Measurements from ENCODE around the gene DISC1. TPM values are rescaled to one million over a fixed set of nuclear protein-coding genes. Genes with fewer than 3 reads are reported as not detected.
"Not testable (repeated sequence)": the region's sequence is repeated elsewhere in the genome, so short reads cannot be mapped to it uniquely, and the experiment has no call there.

The DISC1 gene
- total and polyA plus RNA-seq, 2 donors (not counting 3 experiments of a cell fraction or from before 2014, with no cell fraction given): 3.3 to 14.7 TPM

GRCh38 chr1:231903586-231904081 is 277.0 kb downstream of the DISC1 start:
- dilution Hi-C loops (cut with MboI; ENCODE audit: extremely low pct_ligation_motif_present, low sequenced_read_pairs): no loop called here
- FAIRE-seq: no peak
- no peaks in the 10 kb centered on the region for H3K36me3 ChIP-seq (ENCODE audit: control insufficient read depth in 2 of 2, extremely low read depth in 1 of 2, insufficient read depth in 2 of 2, low read length in 2 of 2)
- ChIA-PET POLR2A (no interaction called here), CTCF (no interaction called here)
- H3K4me2 ChIP-seq (ENCODE audit: insufficient read depth, low read length): no peak overlapping the region
- DNase-seq (ENCODE audit: low read depth, low spot score): no peak
- no peak overlapping the region for H3K4me3 ChIP-seq (replicated peaks in 1 of 3; ENCODE audit: insufficient read depth in 1 of 3, low read depth in 1 of 3, low read length in 3 of 3)
- no peaks in the 10 kb centered on the region for H3K4me1 ChIP-seq (ENCODE audit: control insufficient read depth, extremely low read depth, insufficient read depth, low read length)
- no peaks in the 10 kb centered on the region for H3K9me1 ChIP-seq (replicated peaks; ENCODE audit: control insufficient read depth, extremely low read depth, insufficient read depth, low read length)
- intact Hi-C loops (cut with micrococcal nuclease): no loop called here
- no peak overlapping the region for H3K9ac ChIP-seq (replicated peaks; ENCODE audit: extremely low read depth, insufficient read depth, low read length)
- no peaks in the 10 kb centered on the region for H3K79me2 ChIP-seq (ENCODE audit: control insufficient read depth, insufficient read depth, low read length)
- no peak overlapping the region for H2AFZ ChIP-seq (ENCODE audit: low read depth, low read length)
- no TSS peak for BruUV-seq (replicated peaks)
- H3K27ac ChIP-seq (ENCODE audit: insufficient read depth, low read depth, low read length): no peak overlapping the region
- H4K20me1 ChIP-seq (replicated peaks; ENCODE audit: control insufficient read depth, extremely low read depth, insufficient read depth, low read length): no peaks in the 10 kb centered on the region
- TF ChIP-seq JUN (IDR thresholded peaks at IDR 0.05; ENCODE audit: borderline replicate concordance, insufficient read depth, insufficient read length, low read depth): no peak
- no peak for TF ChIP-seq MYC (IDR thresholded peaks at IDR 0.05; ENCODE audit: low read depth, low read length)
- TF ChIP-seq POLR2A (IDR thresholded peaks at IDR 0.05; ENCODE audit: low read depth, low read length): no peak
- no peak for TF ChIP-seq MAX (IDR thresholded peaks at IDR 0.05; ENCODE audit: insufficient read depth, insufficient read length)
- TF ChIP-seq POLR2AphosphoS5 (IDR thresholded peaks at IDR 0.05; ENCODE audit: insufficient read depth, low read depth, low read length): no peak
- TF ChIP-seq EZH2 (IDR thresholded peaks at IDR 0.05; ENCODE audit: borderline replicate concordance, low read depth, low read length, severe bottlenecking): no peak
- no peaks in the 10 kb centered on the region for H3K9me3 ChIP-seq (replicated peaks; ENCODE audit: control insufficient read depth, insufficient read depth, low read length)
- H3K27me3 ChIP-seq (ENCODE audit: control insufficient read depth in 2 of 2, insufficient read depth in 2 of 2, low read length in 2 of 2): no peaks in the 10 kb centered on the region

- FAIRE-seq; H3K79me2 ChIP-seq (ENCODE audit: control insufficient read depth, insufficient read depth, low read length); H3K9ac ChIP-seq (replicated peaks; ENCODE audit: extremely low read depth, insufficient read depth, low read length); H3K9me1 ChIP-seq (replicated peaks; ENCODE audit: control insufficient read depth, extremely low read depth, insufficient read depth, low read length); DNase-seq (ENCODE audit: low read depth, low spot score); intact Hi-C loops (cut with micrococcal nuclease); H3K4me3 ChIP-seq (replicated peaks in 1 of 3; ENCODE audit: insufficient read depth in 1 of 3, low read depth in 1 of 3, low read length in 3 of 3); H3K9me3 ChIP-seq (replicated peaks; ENCODE audit: control insufficient read depth, insufficient read depth, low read length); H3K27me3 ChIP-seq (ENCODE audit: control insufficient read depth in 2 of 2, insufficient read depth in 2 of 2, low read length in 2 of 2); dilution Hi-C loops (cut with MboI; ENCODE audit: extremely low pct_ligation_motif_present, low sequenced_read_pairs); H3K36me3 ChIP-seq (ENCODE audit: control insufficient read depth in 2 of 2, extremely low read depth in 1 of 2, insufficient read depth in 2 of 2, low read length in 2 of 2); H3K27ac ChIP-seq (ENCODE audit: insufficient read depth, low read depth, low read length); H3K4me1 ChIP-seq (ENCODE audit: control insufficient read depth, extremely low read depth, insufficient read depth, low read length); BruUV-seq (replicated peaks); POLR2A ChIA-PET; H4K20me1 ChIP-seq (replicated peaks; ENCODE audit: control insufficient read depth, extremely low read depth, insufficient read depth, low read length); H2AFZ ChIP-seq (ENCODE audit: low read depth, low read length); CTCF ChIA-PET; H3K4me2 ChIP-seq (ENCODE audit: insufficient read depth, low read length): not testable (repeated sequence)
Measured at GRCh38 chr1:231907310-231907709, 280.7 kb downstream of the DISC1 start.
